Hematopoietic multipotent progenitor cell treated with erythropoietin and hydrocortisone succinate and interleukin-3 and kit ligand, for 4 days (in vitro differentiated cells): ENCODE results near the gene TGFBR2.

ENCODE experiments used
- DNase-seq: peaks from one replicate; pipeline ENCODE4 v3.0.0-alpha.2; 2015

Gene TGFBR2

GRCh38 chr3:30620402-30621360 lies 14.3 kb downstream of the TGFBR2 start:
- no peak for DNase-seq

- DNase-seq, result peak; percentile 87
Observed at GRCh38 chr3:30621576-30621975, 15.2 kb downstream of the TGFBR2 start.

DNA sequence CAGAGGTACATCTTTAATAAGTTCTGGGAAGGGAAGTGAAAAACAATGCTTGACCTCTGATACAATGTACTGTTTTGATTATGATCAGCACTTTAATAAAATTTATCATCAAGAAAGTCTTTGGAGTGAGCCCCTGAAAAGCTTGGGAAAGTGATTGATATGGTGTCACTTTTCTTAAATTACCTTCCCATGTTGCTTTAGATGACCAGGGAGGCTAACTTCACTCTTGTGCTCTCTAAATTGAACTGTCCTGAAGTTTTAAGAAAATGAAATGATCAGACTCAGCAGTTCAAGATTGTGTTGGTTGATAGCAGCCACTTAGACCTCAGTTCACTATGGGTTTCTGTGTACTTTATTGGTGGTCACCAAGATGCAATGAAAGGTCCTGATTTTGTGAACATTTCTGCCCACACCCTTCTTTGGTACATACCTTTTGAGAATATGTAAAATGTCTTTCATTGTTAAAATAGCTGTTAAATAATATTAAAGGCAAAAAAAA lies 15.7 kb downstream of the TGFBR2 start:
- DNase-seq, result no peak

GRCh38 chr3:30622790-30623189 lies 16.4 kb downstream of the TGFBR2 start:
- DNase-seq, result no peak

DNA sequence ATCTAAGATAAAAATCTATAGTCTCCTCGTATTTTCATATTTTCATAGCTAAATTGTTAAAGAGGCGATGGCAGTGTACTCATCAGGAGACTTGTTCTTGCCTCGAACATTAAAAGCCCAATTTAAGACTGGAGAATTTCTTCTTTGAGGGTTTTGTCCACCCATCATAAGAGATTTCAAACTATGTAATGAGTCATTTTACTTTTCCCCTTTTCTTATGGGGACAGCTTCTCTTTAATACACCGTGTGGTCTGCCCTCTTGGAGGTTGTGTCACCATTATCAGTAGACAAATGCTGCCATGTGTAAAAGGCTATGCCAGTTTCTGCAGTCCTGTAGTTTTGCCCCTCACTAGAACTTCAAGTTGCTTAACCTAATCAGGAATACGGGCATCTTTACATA lies 16.9 kb downstream of the TGFBR2 start:
- DNase-seq, result peak; percentile 55

DNA sequence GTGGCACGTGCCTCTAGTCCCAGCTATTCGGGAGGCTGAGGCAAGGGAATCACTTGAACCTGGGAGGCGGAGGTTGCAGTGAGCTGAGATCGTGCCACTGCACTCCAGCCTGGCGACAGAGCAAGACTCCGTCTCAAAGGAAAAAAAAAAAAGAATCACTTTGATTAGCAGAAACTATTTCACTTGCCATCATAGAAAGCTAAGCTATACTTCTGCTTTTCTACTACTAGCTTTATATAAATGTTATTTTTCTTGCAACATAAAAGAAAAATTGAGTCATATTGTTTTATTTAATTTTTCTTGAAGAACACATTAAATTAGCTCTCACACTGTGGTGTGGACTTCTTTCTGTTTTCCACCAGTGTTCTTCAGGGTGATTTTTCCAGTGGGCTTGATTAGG lies 18.1 kb downstream of the TGFBR2 start:
- DNase-seq, result peak; percentile 29

- DNase-seq, result no peak
Observed at GRCh38 chr3:30625541-30626438, 19.4 kb downstream of the TGFBR2 start.

GRCh38 chr3:30626443-30627180 lies 20.2 kb downstream of the TGFBR2 start:
- DNase-seq, result peak; percentile 30

DNA sequence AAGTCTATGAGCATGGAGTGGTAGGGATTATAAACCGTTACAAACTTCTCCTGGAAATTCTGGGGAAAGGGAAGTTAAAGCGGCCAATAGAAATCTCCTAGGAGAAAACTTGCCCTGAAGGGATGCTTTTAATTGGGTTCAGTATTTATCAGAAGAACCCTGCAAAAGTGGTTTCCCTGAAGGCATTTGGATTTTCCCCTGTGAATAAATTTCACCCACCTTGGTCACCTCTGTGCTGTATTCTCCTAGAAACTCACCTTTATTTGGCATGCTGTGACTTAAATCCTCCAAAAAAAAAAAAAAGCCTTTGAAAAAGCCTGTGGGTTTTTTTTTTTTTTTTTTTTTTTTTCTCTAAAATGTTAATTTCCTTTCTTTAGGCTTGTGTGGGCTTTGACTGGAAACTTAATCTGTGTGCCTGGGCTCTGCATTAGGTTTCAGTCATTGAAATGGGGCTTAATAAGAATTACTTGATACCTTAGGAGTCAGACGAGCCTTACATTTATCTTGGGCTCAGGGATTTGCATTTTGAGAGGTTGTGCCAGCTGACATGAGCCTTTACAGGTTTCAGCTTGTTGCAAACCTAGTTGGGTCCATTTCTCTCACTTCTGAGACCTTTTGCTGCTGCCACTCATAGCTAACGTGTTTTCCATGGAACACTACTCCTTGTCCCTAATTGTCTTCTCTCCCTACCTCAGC lies 22.0 kb downstream of the TGFBR2 start:
- no peak for DNase-seq

DNA sequence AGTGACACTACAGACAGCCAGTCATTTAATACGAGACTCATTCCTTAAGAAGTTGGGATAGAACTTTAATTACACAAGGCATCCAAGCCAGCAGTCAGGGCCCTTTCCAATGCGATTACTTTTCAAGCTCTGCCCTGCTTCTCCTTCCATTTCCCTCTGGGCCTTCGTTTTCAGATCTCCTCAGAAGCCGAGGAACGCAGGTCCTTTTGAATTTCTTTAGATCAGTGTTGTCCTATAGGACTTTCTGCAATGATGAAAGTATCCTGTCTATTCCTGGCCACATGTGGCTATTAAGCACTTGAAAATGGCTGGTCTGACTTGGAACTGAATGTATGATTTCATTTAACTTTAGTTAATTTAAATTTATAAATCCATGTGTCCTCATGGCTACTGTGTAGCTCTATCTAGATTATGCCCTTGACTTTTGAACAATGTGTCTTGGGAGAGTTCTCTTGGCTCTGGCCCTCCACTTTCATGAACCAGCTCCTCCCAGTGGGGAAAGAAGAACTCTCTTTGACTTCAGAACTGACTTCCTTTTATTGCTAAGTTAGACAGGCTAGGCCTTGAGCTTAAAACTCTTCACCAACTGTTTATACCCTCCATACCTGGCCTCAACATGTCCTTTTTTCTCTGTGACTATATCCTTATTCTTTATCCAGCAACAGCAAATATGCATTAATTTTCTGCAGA lies 22.6 kb downstream of the TGFBR2 start:
- DNase-seq, result peak; percentile 88

DNA sequence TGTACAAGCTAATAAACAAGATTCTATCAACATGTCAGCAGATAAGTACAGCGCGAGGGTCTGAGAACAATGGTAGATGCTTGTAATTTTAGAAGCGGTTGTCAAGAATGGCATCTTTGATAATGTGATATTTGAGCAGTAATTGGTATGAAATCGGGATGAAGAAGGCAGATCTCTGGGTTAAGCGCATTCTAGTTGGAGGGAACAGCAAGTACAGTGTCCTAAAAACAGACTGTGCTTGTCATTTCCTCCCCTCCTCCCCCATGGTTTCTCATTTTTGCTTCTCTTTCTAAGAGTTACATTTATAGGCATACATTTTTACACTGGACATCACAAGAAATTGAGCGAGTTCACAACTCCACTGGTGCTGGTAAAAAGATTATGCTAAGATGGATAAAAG lies 23.3 kb downstream of the TGFBR2 start:
- DNase-seq, result no peak

- DNase-seq, result no peak
Observed at GRCh38 chr3:30630238-30631030, 24.0 kb downstream of the TGFBR2 start.

GRCh38 chr3:30631243-30631904 lies 25.0 kb downstream of the TGFBR2 start:
- peak; percentile 66 for DNase-seq

- peak; percentile 31 for DNase-seq
Observed at GRCh38 chr3:30632065-30632464, 25.7 kb downstream of the TGFBR2 start.

DNA sequence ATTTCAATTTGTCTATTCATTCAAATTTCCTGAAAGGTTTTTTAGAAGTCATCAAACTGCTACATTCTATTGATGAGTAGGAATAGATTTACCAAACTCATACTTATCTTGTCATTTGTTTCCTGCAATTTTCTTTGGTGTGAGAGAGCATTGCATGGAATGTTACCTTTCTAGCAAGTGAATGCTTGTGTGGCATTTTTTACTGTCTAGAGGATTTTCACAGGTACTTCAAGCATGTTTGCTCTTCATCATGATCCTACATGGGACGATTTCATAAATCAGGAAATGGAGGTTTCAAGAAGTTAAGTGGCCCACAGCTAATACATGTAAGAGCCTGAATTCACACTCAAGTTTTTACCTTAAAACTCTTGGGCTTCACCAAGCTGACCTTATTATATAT lies 26.1 kb downstream of the TGFBR2 start:
- DNase-seq, result no peak

- no peak for DNase-seq
Observed at GRCh38 chr3:30633718-30634117, 27.3 kb downstream of the TGFBR2 start.

DNA sequence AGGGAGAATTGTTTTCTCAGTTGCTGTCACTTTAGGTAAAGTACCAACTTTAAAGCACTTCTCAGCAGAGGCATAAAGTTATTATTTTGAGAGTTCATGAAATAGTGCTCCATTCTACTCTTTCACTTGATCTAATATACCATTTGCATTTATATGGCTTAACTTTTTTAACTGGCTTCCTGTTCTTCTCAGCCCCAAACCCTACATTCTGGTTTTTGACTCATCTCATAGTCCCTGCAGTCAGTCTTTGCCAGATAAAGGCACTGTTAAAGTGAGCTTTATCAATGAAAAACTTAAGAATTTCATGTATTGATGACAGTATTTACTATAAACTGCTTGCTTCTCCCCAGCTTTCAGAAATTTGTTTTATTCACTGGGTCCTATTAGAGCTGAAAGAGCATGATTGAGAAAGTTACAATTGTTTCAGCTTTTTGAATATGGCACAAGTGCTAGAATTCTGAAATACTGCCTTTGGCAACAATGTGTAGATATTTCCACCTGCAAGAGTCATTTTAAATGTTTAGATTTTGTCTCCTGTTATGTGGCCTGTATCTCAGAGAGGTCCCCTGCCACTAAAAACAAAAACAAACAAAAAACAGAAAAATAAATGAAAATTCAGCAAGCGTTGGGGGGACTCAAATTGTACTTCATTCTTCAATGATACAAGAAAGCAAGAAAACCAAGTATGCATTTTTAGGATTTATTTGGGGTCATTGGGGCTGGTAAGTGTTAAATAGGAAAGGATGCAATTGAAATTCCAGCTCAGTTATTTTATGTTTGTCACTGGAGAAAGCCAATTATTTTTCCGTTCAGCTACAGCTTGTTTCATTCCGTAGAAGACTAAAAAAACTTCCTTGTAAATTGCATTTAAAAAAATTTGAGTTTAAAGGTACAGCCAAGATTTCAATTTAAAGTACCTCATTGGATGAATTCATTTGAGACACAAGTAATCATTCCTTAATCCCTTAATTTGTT lies 28.6 kb downstream of the TGFBR2 start:
- peak; percentile 38 for DNase-seq

- no peak for DNase-seq
Observed at GRCh38 chr3:30637310-30638219, 31.2 kb downstream of the TGFBR2 start.
